ENCODE results near the gene ADPRH. TPM values are rescaled to one million over a fixed set of nuclear protein-coding genes. Genes with fewer than 3 reads are reported as not detected.

The ADPRH gene
- total RNA-seq, 4 donors from 2014 or later: 0.35 to 5.0 (median 1.4) TPM

- Histone ChIP-seq H3K27ac (no peak overlapping the region), H3K27me3 (no peaks in the 10 kb centered on the region), H3K36me3 (no peaks in the 10 kb centered on the region), H3K4me3 (no peak overlapping the region), H3K9me3 (no peaks in the 10 kb centered on the region), H3K4me1 (peaks cover 0 to 5% (median 0%) of the 10 kb centered on the region in 4 donors)
- TF ChIP-seq, protein P1, sequence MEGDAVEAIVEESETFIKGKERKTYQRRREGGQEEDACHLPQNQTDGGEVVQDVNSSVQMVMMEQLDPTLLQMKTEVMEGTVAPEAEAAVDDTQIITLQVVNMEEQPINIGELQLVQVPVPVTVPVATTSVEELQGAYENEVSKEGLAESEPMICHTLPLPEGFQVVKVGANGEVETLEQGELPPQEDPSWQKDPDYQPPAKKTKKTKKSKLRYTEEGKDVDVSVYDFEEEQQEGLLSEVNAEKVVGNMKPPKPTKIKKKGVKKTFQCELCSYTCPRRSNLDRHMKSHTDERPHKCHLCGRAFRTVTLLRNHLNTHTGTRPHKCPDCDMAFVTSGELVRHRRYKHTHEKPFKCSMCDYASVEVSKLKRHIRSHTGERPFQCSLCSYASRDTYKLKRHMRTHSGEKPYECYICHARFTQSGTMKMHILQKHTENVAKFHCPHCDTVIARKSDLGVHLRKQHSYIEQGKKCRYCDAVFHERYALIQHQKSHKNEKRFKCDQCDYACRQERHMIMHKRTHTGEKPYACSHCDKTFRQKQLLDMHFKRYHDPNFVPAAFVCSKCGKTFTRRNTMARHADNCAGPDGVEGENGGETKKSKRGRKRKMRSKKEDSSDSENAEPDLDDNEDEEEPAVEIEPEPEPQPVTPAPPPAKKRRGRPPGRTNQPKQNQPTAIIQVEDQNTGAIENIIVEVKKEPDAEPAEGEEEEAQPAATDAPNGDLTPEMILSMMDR (IDR thresholded peaks at IDR 0.05): no peak
- no peak for TF ChIP-seq POLR2A (IDR thresholded peaks at IDR 0.05)
- no peak for DNase-seq
Measured at GRCh38 chr3:119598410-119599098, 19.3 kb downstream of the ADPRH start.

- Histone ChIP-seq H3K4me3 (no peak overlapping the region), H3K9me3 (no peaks in the 10 kb centered on the region), H3K27ac (no peak overlapping the region), H3K4me1 (peaks cover 0 to 5% (median 0%) of the 10 kb centered on the region in 4 donors), H3K27me3 (no peaks in the 10 kb centered on the region), H3K36me3 (no peaks in the 10 kb centered on the region)
- DNase-seq: no peak
- TF ChIP-seq, protein P1 (IDR thresholded peaks at IDR 0.05): no peak
- no peak for TF ChIP-seq POLR2A (IDR thresholded peaks at IDR 0.05)
Measured at GRCh38 chr3:119599558-119600174, 20.4 kb downstream of the ADPRH start.

- TF ChIP-seq POLR2A (IDR thresholded peaks at IDR 0.05): no peak
- TF ChIP-seq, protein P1 (IDR thresholded peaks at IDR 0.05): no peak
- H3K27me3 ChIP-seq: no peaks in the 10 kb centered on the region
- H3K27ac ChIP-seq: no peak overlapping the region
- no peaks in the 10 kb centered on the region for H3K36me3 ChIP-seq
- no peaks in the 10 kb centered on the region for H3K9me3 ChIP-seq
- H3K4me1 ChIP-seq: peaks cover 0 to 5% (median 0%) of the 10 kb centered on the region in 4 donors
- peak in 1 of 3 donors; percentile 56 for DNase-seq
- H3K4me3 ChIP-seq: no peak overlapping the region
Measured at GRCh38 chr3:119600732-119601131, 21.4 kb downstream of the ADPRH start.

DNA sequence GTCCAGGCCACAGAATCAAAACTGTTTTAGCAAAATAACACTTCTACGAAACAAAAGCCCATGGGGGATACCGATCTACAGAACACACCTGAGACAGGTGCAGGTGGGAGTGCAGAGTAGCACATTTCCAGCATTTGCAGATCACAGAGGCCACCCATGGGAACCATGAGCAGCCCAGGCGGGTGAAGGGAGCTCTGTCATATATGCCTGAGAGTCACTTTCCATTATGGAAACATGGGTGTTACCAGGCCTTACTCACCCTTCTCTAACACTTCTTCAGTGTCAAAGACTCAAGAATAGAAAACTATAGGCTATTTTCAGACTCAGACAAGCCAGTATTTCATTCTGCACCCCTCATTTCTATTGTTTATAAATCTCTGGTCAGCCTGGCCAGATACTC is 21.9 kb downstream of the ADPRH start:
- no peak for DNase-seq
- Histone ChIP-seq H3K4me3 (no peak overlapping the region), H3K27me3 (no peaks in the 10 kb centered on the region), H3K36me3 (no peaks in the 10 kb centered on the region), H3K27ac (no peak overlapping the region), H3K4me1 (peaks cover 0 to 2% (median 0%) of the 10 kb centered on the region in 4 donors), H3K9me3 (no peaks in the 10 kb centered on the region)
- TF ChIP-seq, protein P1 (IDR thresholded peaks at IDR 0.05): no peak
- TF ChIP-seq POLR2A (IDR thresholded peaks at IDR 0.05): no peak

DNA sequence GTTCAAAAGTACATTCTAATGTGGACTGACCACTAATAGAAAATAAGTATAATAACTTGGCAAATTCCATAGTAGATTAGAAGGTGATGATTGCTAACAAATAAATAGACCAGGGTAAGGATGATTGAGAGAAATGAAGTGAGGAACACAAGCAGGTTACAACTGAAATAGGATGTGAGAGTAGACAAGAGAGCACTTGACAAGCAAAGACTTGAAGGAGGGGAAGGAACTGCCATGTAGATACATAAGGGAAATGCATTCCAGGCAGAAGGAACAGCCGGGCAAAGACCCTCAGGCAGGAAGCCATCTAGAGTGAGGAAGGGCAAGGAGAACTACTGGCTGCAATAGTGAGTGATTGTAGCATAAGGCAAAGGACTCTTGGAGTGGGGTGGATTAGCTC is 23.4 kb downstream of the ADPRH start:
- Histone ChIP-seq H3K4me1 (no peaks in the 10 kb centered on the region), H3K27ac (no peak overlapping the region), H3K9me3 (no peaks in the 10 kb centered on the region), H3K27me3 (no peaks in the 10 kb centered on the region), H3K36me3 (no peaks in the 10 kb centered on the region), H3K4me3 (no peak overlapping the region)
- DNase-seq: no peak
- TF ChIP-seq, protein P1 (IDR thresholded peaks at IDR 0.05): no peak
- no peak for TF ChIP-seq POLR2A (IDR thresholded peaks at IDR 0.05)
